Endodermal cell (in vitro differentiated cells): ENCODE data around the gene BTNL2. TPM values are rescaled to one million over a fixed set of nuclear protein-coding genes. Genes with fewer than 3 reads are reported as not detected.

Experiments
- DNase-seq: peaks from one replicate; pipeline ENCODE4 v3.0.0-alpha.2; 2017
- H3K27ac ChIP-seq: 2 replicates; pipeline ENCODE4 v1.5.1; 2013; ENCODE audit warnings: mild to moderate bottlenecking, low read depth, low read length, moderate library complexity
- H3K27me3 ChIP-seq: 2 replicates; pipeline ENCODE4 v1.6.1; 2013; ENCODE audit warnings: mild to moderate bottlenecking, low read length, moderate library complexity; ENCODE audit not compliant: insufficient read depth, control insufficient read depth, poor library complexity, severe bottlenecking
- H3K36me3 ChIP-seq: 2 replicates; pipeline ENCODE4 v1.7.0; 2013; ENCODE audit warnings: mild to moderate bottlenecking, low read length, moderate library complexity; ENCODE audit not compliant: control insufficient read depth, insufficient read depth
- H3K4me1 ChIP-seq: one replicate; pipeline ENCODE4 v1.7.0; 2013; ENCODE audit warnings: low read length; ENCODE audit not compliant: control insufficient read depth, insufficient read depth
- H3K4me3 ChIP-seq: 2 replicates; pipeline ENCODE4 v1.5.1; 2013; ENCODE audit warnings: mild to moderate bottlenecking, low read length, moderate library complexity
- H3K9ac ChIP-seq: 2 replicates; pipeline ENCODE4 v1.6.1; 2013; ENCODE audit warnings: mild to moderate bottlenecking, low read length, moderate library complexity; ENCODE audit not compliant: poor library complexity, severe bottlenecking; ENCODE audit errors: extremely low read depth
- H3K9me3 ChIP-seq: 2 replicates; pipeline ENCODE4 v1.6.1; 2013; ENCODE audit warnings: mild to moderate bottlenecking, low read length, moderate library complexity; ENCODE audit not compliant: control insufficient read depth
- H3K27ac Mint-ChIP-seq: 2 replicates; pipeline ENCODE4 v1.8.0; 2020; ENCODE audit warnings: mixed read lengths
- H3K27me3 Mint-ChIP-seq: 2 replicates; pipeline ENCODE4 v1.8.0; 2021; ENCODE audit warnings: mild to moderate bottlenecking, mixed read lengths; ENCODE audit not compliant: insufficient read depth
- H3K36me3 Mint-ChIP-seq: 2 replicates; pipeline ENCODE4 v1.8.0; 2020; ENCODE audit warnings: low read depth, mixed read lengths
- H3K4me1 Mint-ChIP-seq: 2 replicates; pipeline ENCODE4 v1.8.0; 2020; ENCODE audit warnings: mixed read lengths
- H3K4me3 Mint-ChIP-seq: 2 replicates; pipeline ENCODE4 v1.8.0; 2020; ENCODE audit warnings: mild to moderate bottlenecking, moderate library complexity, mixed read lengths
- H3K9me3 Mint-ChIP-seq: 2 replicates; pipeline ENCODE4 v1.8.0; 2020; ENCODE audit warnings: mild to moderate bottlenecking, mixed read lengths
- CTCF ChIP-seq: fragments of 200-600 bp; sonication (generic); conservative IDR thresholded peaks from 2 replicates; pipeline ENCODE4 v1.5.0; 2021; ENCODE audit warnings: antibody characterized with exemption, mild to moderate bottlenecking
- WGBS, 2 experiments: methylation state at CpG; one replicate each; pipeline versions ENCODE4 v1.1.5 to v1.1.7; 2013; ENCODE audit warnings: missing lambda C conversion rate in 2 of 2, mixed read lengths in 1 of 2; ENCODE audit not compliant: insufficient coverage in 1 of 2, insufficient read length in 1 of 2; 5-methylcytosine and 5-hydroxymethylcytosine counted together
- total RNA-seq, 2 donors: library from RNA; stranded (reverse); fragmentation: NEBNext Ultra II Directional in 1 of 2; extraction: Animal tissue kit (Norgen Biotek cat#: 25700) in 1 of 2; gene quantifications; 2 replicates in 1 of 2; 3 replicates in 1 of 2; pipeline ENCODE4 v1.2.1, GENCODE V29; 2021

Gene BTNL2
- total RNA-seq, 2 donors from 2014 or later = not detected

GRCh38 chr6:32427934-32428474, 21.0 kb upstream of the BTNL2 start:
- Mint-ChIP-seq H3K27ac (no peak overlapping the region), H3K4me3 (no peak overlapping the region), H3K27me3 (peaks cover 4% of the 10 kb centered on the region), H3K36me3 (no peaks in the 10 kb centered on the region), H3K9me3 (peaks cover 3% of the 10 kb centered on the region), H3K4me1 (no peaks in the 10 kb centered on the region)
- no peak for DNase-seq
- H3K27me3 ChIP-seq = no peaks in the 10 kb centered on the region
- no peak for TF ChIP-seq CTCF
- no peak overlapping the region for H3K9ac ChIP-seq
- H3K9me3 ChIP-seq = peaks cover 4% of the 10 kb centered on the region
- 76 to 100% methylated on average over 2 to 4 of the region's 4 CpGs for WGBS, 2 experiments
- H3K36me3 ChIP-seq = no peaks in the 10 kb centered on the region
- no peaks in the 10 kb centered on the region for H3K4me1 ChIP-seq
- H3K27ac ChIP-seq = no peak overlapping the region
- no peak overlapping the region for H3K4me3 ChIP-seq

GRCh38 chr6:32427218-32427617, 20.2 kb upstream of the BTNL2 start:
- no peaks in the 10 kb centered on the region for H3K36me3 Mint-ChIP-seq
- H3K27ac Mint-ChIP-seq = no peak overlapping the region

GRCh38 chr6:32426338-32426737, 19.4 kb upstream of the BTNL2 start:
- no peak for DNase-seq
- TF ChIP-seq CTCF = no peak
- H3K4me1 Mint-ChIP-seq = no peaks in the 10 kb centered on the region
- Histone ChIP-seq H3K9ac (no peak overlapping the region), H3K4me1 (no peaks in the 10 kb centered on the region), H3K27me3 (no peaks in the 10 kb centered on the region), H3K4me3 (no peak overlapping the region), H3K36me3 (no peaks in the 10 kb centered on the region), H3K9me3 (peaks cover 4% of the 10 kb centered on the region), H3K27ac (no peak overlapping the region)
- H3K36me3 Mint-ChIP-seq = no peaks in the 10 kb centered on the region
- H3K9me3 Mint-ChIP-seq = peaks cover 3% of the 10 kb centered on the region
- 70 to 83% methylated on average over 1 to 4 of the region's 4 CpGs for WGBS, 2 experiments
- peaks cover 8% of the 10 kb centered on the region for H3K27me3 Mint-ChIP-seq
- no peak overlapping the region for H3K4me3 Mint-ChIP-seq
- no peak overlapping the region for H3K27ac Mint-ChIP-seq

More at GRCh38 chr6:32427218-32427617, 20.2 kb upstream of the BTNL2 start:
- H3K27ac ChIP-seq = no peak overlapping the region
- H3K9ac ChIP-seq = no peak overlapping the region
- 86 to 100% methylated on average over 1 of the region's 1 CpG for WGBS, 2 experiments
- no peaks in the 10 kb centered on the region for H3K27me3 ChIP-seq
- no peaks in the 10 kb centered on the region for H3K4me1 ChIP-seq
- H3K4me3 ChIP-seq = no peak overlapping the region
- Mint-ChIP-seq H3K27me3 (peaks cover 5% of the 10 kb centered on the region), H3K9me3 (peaks cover 3% of the 10 kb centered on the region), H3K4me1 (no peaks in the 10 kb centered on the region), H3K4me3 (no peak overlapping the region)
- no peak for TF ChIP-seq CTCF
- H3K36me3 ChIP-seq = no peaks in the 10 kb centered on the region
- H3K9me3 ChIP-seq = peaks cover 4% of the 10 kb centered on the region
- no peak for DNase-seq
